IPS-20b (cell line): ENCODE measurements around the gene CLASRP.

Experiments used
- H3K27ac ChIP-seq: one replicate; pipeline ENCODE4 v1.5.1; 2013; ENCODE audit warnings: low read length
- H3K27me3 ChIP-seq: 2 replicates; pipeline ENCODE4 v1.6.1; 2013; ENCODE audit warnings: mild to moderate bottlenecking, low read length, inconsistent platforms; ENCODE audit not compliant: insufficient read depth
- H3K36me3 ChIP-seq: 2 replicates; pipeline ENCODE4 v1.6.1; 2013; ENCODE audit warnings: low read depth, mild to moderate bottlenecking, inconsistent platforms, low read length, moderate library complexity; ENCODE audit not compliant: insufficient read depth
- H3K4me1 ChIP-seq: 2 replicates; pipeline ENCODE4 v1.6.1; 2013; ENCODE audit warnings: mild to moderate bottlenecking, control low read depth, inconsistent platforms, low read length, moderate library complexity; ENCODE audit not compliant: insufficient read depth
- H3K4me3 ChIP-seq: 2 replicates; pipeline ENCODE4 v1.5.1; 2013; ENCODE audit warnings: mild to moderate bottlenecking, low read length, inconsistent platforms
- H3K9ac ChIP-seq: 2 replicates; pipeline ENCODE4 v1.6.1; 2013; ENCODE audit warnings: low read depth, mild to moderate bottlenecking, inconsistent platforms, low read length, moderate library complexity
- H3K9me3 ChIP-seq: 2 replicates; pipeline ENCODE4 v1.6.1; 2013; ENCODE audit warnings: mild to moderate bottlenecking, low read depth, low read length, inconsistent platforms; ENCODE audit not compliant: insufficient read depth

CLASRP gene

DNA sequence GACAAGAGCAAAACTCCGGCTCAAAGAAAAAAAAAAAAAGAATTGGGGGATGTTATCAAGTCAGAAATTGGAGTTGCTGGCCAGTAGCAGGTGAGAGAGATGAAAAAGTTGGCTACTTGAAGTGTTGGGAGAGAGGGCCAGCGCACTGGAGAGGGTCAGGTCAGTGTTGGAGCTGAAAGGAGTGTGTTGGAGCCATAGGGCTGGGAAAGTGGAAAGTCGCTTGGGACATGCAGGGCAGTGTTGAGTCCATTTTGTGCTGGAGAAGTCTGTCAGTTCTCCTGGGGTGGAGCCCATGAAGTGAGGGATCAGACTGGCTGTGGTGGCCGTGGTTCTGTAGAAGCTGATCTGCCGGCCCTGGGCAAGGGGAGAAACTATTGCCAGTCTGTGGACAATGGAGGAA is 55.9 kb downstream of the CLASRP start:
- Histone ChIP-seq H3K9me3 (no peaks in the 10 kb centered on the region), H3K4me1 (peaks cover 26% of the 10 kb centered on the region), H3K27ac (no peak overlapping the region), H3K27me3 (no peaks in the 10 kb centered on the region), H3K4me3 (0 out of 2 replicates have a peak overlapping the region, but pooled peaks have one; percentile 18), H3K9ac (no peak overlapping the region; the same call in 1 of the 2 replicates), H3K36me3 (peaks cover 19% of the 10 kb centered on the region)

DNA sequence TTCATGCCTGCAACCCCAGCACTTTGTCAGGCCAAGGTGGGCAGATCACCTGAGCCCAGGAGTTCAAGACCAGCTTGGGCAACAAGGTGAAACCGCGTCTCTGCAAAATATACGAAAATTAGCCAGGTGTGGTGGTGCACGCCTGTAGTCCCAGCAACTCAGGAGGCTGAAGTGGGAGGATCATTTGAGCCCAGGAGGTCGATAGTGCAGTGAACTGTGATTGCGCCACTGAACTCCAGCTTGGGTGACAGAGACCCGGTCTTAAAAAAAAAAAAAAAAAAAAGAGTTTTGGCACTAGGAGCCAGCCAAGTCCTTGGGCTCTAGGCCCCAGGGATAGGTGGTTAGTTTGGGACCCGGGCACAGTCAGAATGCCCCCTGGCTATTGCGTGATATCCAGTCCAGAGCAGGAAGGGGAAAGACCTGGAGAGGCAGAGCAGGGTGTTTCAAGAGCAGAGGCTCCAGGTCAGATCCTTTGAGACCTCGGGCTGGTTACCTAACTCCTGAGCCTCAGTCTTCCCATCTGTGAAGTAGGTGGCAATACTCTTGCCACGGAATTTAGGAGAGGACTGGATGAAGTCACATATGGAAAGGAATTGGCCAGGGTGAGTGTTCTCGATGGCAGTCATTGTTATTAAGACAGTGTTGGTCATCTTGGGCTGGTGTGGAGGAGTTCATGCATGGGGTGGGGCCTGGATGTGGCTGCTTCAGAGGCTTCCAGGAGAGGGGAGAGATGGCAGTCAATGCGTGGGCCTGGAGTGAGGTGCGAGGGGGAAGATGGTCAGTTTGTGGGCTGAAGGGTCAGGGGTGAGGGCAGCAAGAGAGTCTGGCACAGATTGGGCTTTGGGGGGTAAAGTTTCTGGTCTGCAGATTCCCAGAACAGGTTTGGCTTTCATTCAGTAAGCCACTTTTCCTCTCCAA is 56.9 kb downstream of the CLASRP start:
- Histone ChIP-seq H3K9ac (no peak overlapping the region), H3K4me3 (no peak overlapping the region), H3K36me3 (peaks cover 9% of the 10 kb centered on the region), H3K27ac (no peak overlapping the region), H3K27me3 (no peaks in the 10 kb centered on the region), H3K9me3 (no peaks in the 10 kb centered on the region), H3K4me1 (peaks cover 30% of the 10 kb centered on the region)

DNA sequence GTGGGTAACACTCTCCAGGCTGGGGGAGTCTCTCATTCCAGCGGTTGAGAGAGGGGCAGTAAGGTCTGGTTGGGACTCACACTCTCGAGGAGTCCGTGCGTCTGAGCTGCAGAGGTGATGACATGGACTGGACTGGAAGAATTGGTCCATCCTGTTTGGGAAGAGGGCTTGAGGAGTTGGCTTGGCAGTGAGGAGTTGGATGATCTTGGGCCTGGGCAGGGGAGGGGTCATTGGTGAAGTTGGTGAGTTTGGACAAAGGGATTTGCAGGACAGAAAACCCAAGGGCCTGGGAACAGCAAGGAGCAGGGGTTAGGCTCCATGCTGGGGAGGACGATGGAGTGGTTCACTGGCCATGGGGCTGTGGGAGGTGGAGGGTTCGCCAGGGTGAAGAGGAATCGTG is 57.9 kb downstream of the CLASRP start:
- Histone ChIP-seq H3K9me3 (no peaks in the 10 kb centered on the region), H3K27ac (no peak overlapping the region), H3K4me1 (peaks cover 30% of the 10 kb centered on the region), H3K9ac (no peak overlapping the region), H3K27me3 (no peaks in the 10 kb centered on the region), H3K4me3 (no peak overlapping the region), H3K36me3 (peaks cover 7% of the 10 kb centered on the region)

DNA sequence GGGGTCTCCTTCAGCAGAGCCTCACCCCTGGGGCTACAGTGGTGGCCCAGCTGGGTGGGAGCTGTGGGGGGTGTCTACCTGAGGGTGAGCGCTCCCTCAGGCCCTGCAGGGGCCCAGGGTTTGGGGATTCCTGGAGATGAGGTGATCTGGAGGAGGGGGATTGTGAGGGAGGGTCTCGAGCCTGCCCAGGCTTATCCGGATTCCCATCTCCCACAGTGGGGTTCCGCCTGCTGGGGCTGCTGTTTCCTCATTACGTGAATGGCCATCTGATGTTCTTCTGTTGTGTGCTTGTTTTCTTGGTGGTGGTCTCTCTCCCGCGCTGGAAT is 58.6 kb downstream of the CLASRP start:
- no peaks in the 10 kb centered on the region for H3K9me3 ChIP-seq
- peaks cover 30% of the 10 kb centered on the region for H3K4me1 ChIP-seq
- peaks cover 7% of the 10 kb centered on the region for H3K36me3 ChIP-seq
- no peak overlapping the region for H3K9ac ChIP-seq
- H3K27me3 ChIP-seq = no peaks in the 10 kb centered on the region
- H3K27ac ChIP-seq = no peak overlapping the region
- no peak overlapping the region for H3K4me3 ChIP-seq

DNA sequence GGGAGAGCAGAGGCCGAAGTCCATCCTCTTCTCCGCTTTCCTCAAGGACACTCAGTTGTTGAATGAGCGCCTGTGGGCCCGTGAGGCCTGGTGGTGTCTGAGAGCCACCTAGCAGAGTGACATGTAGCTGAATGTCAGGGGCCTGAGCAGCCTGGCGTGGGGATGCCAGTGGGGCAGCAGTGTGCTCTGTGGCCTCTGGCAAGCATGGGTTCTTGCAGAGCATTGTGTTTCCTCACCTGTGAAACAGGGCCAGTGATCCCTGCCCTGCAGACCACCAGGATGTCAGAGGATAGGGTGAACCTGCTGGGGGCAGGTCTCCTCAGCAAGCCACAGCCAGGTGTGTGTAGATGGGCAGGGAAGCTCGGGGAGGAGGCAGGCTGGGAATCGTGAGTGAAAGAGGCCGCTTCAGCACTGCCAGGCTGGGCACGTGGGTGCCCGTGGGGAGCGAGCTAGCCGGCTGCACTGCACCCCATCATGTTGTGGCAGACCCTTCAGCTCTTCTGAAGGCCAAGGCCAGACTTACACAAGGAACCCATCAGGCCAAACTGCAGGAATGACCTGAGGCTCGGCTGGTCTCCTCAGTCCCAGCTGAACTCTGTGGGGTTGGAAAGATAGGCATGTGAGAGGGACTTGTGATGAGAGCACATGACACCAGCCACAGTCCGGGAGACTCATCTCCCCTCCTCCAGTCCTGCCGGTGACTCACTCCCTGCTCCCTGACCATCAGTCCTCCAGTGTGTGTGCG is 59.1 kb downstream of the CLASRP start:
- peaks cover 7% of the 10 kb centered on the region for H3K36me3 ChIP-seq
- no peak overlapping the region for H3K27ac ChIP-seq
- H3K4me3 ChIP-seq = no peak overlapping the region
- H3K4me1 ChIP-seq = peaks cover 33% of the 10 kb centered on the region
- no peaks in the 10 kb centered on the region for H3K9me3 ChIP-seq
- no peaks in the 10 kb centered on the region for H3K27me3 ChIP-seq
- H3K9ac ChIP-seq = no peak overlapping the region

DNA sequence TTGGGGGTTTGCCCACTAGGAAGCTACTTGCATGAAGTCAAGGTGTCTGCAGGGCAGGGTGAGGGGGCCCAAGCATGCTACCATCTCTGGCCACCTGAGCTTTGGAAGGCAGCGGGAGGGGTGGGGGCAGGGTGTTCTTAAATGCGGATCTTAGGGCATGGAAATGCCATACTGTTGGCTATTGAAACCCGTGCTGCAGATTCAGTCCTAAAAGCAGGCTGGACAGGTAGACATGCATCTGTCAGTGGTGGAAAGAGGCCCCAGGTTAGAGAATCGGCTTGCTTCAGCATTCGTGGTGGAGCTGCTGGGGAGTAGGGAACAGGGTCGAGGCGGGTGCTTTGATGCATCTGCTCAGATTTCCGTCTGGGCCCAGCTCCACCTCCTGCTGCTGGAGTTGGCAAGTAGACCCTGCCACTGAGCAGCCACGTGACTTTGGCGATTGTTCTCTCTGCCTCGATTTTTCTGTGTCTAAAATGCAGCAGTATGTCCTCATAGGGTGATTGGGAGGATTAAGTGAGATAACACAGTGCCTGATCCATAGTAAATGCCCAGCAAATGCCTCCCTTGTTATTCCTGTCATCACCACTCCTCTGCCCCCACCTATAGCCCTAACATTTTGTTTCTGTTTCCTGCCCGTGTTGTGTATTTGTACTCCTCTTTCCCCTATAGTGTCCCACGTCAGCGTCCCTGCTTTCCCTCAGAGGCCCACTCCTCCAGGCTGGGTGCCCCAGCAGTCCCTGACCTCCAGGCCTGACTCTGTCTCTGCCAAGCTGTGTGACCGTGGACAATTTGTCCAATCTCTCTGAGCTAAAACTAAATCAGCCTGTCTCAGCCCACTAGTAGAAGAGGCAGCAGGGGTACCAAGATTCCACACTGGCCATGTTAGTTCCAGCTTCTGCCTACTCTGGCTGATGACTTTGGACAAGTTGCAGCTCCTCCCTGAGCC is 59.9 kb downstream of the CLASRP start:
- Histone ChIP-seq H3K9me3 (no peaks in the 10 kb centered on the region), H3K27ac (no peak overlapping the region), H3K4me3 (no peak overlapping the region), H3K36me3 (peaks cover 7% of the 10 kb centered on the region), H3K27me3 (no peaks in the 10 kb centered on the region), H3K4me1 (peaks cover 37% of the 10 kb centered on the region), H3K9ac (no peak overlapping the region; the same call in 1 of the 2 replicates)

DNA sequence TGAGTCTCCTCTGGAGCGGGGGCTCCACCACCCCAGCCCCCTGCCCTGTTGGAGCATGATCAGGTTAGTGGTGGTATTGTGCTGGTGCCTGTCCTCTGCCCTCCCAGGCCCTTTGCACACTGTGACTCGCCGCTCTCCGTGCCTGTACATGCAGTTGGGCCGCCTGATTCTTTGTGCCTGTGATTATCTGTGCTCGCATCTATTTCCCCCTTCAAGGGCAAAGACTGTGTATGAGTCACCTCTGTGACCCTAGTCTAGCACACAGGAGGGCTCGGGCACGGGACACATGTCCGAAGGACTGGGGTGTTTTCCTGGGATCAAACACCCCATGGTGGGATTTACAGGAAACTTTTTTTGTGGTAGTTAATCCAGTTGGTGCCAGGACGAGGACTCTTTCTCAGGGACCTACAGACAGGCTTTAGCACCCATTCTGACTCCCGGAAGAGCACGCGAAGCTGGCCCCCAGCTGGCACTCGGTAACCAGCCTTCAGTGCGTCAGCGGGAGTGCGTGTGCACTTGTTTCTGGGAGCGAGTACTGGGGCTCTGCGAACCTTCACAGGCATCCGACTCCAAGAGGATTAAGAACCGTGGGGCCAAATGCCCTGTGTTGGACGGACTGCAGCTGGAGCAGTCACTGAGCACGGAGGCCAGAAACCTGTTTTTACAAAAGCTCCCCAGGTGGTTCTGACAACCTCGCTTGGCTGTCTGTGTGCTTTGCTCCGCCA is 60.8 kb downstream of the CLASRP start:
- no peaks in the 10 kb centered on the region for H3K9me3 ChIP-seq
- H3K4me3 ChIP-seq = no peak overlapping the region
- peaks cover 31% of the 10 kb centered on the region; the same call in 1 of the 2 replicates for H3K4me1 ChIP-seq
- H3K9ac ChIP-seq = no peak overlapping the region; the same call in 1 of the 2 replicates
- H3K27ac ChIP-seq = no peak overlapping the region
- peaks cover 7% of the 10 kb centered on the region for H3K36me3 ChIP-seq
- H3K27me3 ChIP-seq = no peaks in the 10 kb centered on the region

DNA sequence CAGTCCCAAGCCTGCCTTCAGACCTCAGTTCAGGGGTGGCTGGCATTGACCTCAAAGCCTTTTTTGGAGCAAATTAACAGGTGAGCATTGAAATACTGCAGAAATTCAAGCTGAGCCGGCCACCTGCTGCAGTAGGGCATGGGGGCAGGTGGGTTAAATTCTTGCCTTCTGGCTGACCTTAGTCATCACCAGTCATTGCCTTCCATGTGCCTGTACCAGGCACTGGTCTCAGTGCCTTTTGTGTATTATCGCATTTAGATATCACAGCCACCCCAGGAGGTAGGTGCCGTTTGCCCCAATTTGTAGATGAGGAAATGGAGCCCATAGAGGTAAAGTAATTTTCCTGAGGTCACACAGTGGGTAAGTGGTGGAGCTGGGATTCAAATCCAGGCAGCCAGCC is 61.4 kb downstream of the CLASRP start:
- H3K27me3 ChIP-seq = no peaks in the 10 kb centered on the region

DNA sequence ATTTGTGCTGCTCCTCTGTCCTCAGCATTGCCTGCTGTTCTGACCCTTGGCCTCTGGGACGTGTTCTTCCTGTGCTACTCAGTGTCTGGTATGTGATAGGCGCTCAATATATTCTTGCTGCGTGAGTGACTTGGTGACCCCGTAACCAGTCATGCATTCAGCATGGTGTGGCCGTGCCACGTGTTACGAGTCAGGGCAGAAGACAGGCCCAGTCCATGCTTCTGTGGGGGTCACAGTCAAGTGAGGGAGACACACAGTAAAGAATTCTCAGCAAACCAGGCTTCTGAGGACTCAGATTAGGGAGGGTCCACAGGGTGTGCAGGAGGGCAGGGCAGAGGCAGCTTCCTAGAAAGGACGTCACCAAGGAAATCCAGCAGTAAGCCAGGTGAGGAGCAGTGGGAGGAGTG is 62.0 kb downstream of the CLASRP start:
- H3K4me1 ChIP-seq = peaks cover 31% of the 10 kb centered on the region; the same call in 1 of the 2 replicates
- no peak overlapping the region for H3K4me3 ChIP-seq
- H3K27me3 ChIP-seq = no peaks in the 10 kb centered on the region
- no peak overlapping the region; the same call in 1 of the 2 replicates for H3K9ac ChIP-seq
- H3K9me3 ChIP-seq = no peaks in the 10 kb centered on the region
- no peak overlapping the region for H3K27ac ChIP-seq
- peaks cover 2% of the 10 kb centered on the region; the same call in 1 of the 2 replicates for H3K36me3 ChIP-seq

More for the DNA sequence above, 61.4 kb downstream of the CLASRP start:
- Histone ChIP-seq H3K27ac (no peak overlapping the region), H3K9me3 (no peaks in the 10 kb centered on the region), H3K36me3 (peaks cover 7% of the 10 kb centered on the region; the same call in 1 of the 2 replicates), H3K9ac (no peak overlapping the region), H3K4me1 (peaks cover 31% of the 10 kb centered on the region; the same call in 1 of the 2 replicates), H3K4me3 (no peak overlapping the region)

DNA sequence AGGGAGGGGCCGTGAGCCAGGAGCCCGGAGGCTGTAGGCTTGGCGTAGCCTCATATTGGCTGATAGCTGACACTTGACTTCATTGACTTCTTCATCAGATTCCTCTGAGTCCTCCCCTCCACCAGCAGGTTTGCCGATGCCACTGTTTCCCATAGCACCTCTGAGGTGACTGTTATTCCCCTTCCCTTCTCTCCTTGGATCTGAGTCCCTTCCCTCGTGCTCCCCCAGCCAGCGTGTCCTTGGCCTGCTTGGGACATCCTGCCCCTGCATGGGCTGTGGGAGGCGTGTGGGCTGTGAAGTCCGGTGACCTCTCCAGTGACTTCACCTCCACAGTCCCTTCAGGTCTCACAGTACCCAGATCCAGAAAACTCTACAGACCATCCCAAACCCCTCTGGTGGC is 63.0 kb downstream of the CLASRP start:
- Histone ChIP-seq H3K36me3 (no peaks in the 10 kb centered on the region), H3K27me3 (no peaks in the 10 kb centered on the region), H3K9ac (no peak overlapping the region; the same call in 1 of the 2 replicates), H3K27ac (no peak overlapping the region), H3K9me3 (no peaks in the 10 kb centered on the region), H3K4me3 (no peak overlapping the region), H3K4me1 (peaks cover 31% of the 10 kb centered on the region; the same call in 1 of the 2 replicates)
